ENCODE data around the gene CUEDC1. TPM values are rescaled to one million over a fixed set of nuclear protein-coding genes. Genes with fewer than 3 reads are reported as not detected.

The CUEDC1 gene
- total and polyA plus RNA-seq, 2 of the 13 experiments (the other 11 are each of a cell fraction or from before 2014, with no cell fraction given): 7.4 to 12.9 TPM

GRCh38 chr17:57855391-57856035 lies 99.7 kb downstream of the CUEDC1 start (continued):
- TF ChIP-seq ZNF800 (CRISPR knock-in tag; IDR thresholded peaks at IDR 0.05): peak; percentile 53; the same call in 1 of the 2 replicates
- no peak for TF ChIP-seq PCBP2 (optimal IDR thresholded peaks at IDR 0.05; ENCODE audit: low read depth, low read length, poor library complexity, severe bottlenecking)
- peak; percentile 69; the same call in 1 of the 2 replicates for TF ChIP-seq NR2F6 (IDR thresholded peaks at IDR 0.05)
- peak; percentile 81 for TF ChIP-seq NR2F6 (CRISPR knock-in tag; IDR thresholded peaks at IDR 0.05)
- peak; percentile 30; the same call in 1 of the 2 replicates for TF ChIP-seq ZNF563 (CRISPR knock-in tag; IDR thresholded peaks at IDR 0.05)
- no peak for TF ChIP-seq KDM5B (CRISPR knock-in tag; IDR thresholded peaks at IDR 0.05; ENCODE audit: borderline replicate concordance)
- peak; percentile 88 for TF ChIP-seq ZNF263 (CRISPR knock-in tag; IDR thresholded peaks at IDR 0.05)
- TF ChIP-seq PAXIP1 (CRISPR knock-in tag; conservative IDR thresholded peaks at IDR 0.05): peak; percentile 94
- no peak for TF ChIP-seq ZNF138 (CRISPR knock-in tag; IDR thresholded peaks at IDR 0.05; ENCODE audit: low read depth)
- TF ChIP-seq ZNF337 (CRISPR knock-in tag; IDR thresholded peaks at IDR 0.05; ENCODE audit: borderline replicate concordance, low read depth): 0 out of 2 replicates have a peak, but pooled peaks have one; percentile 31
- TF ChIP-seq HOXA9 (CRISPR knock-in tag; IDR thresholded peaks at IDR 0.05; ENCODE audit: borderline replicate concordance): no peak
- 0 out of 2 replicates have a peak, but pooled peaks have one; percentile 55 for TF ChIP-seq ONECUT2 (CRISPR knock-in tag; IDR thresholded peaks at IDR 0.05)
- TF ChIP-seq ZSCAN9 (CRISPR knock-in tag; IDR thresholded peaks at IDR 0.05; ENCODE audit: borderline replicate concordance): peak; percentile 77
- TF ChIP-seq MXD4 (CRISPR knock-in tag; IDR thresholded peaks at IDR 0.05): no peak
- no peak; the same call in 1 of the 2 replicates for TF ChIP-seq ZNF317 (CRISPR knock-in tag; IDR thresholded peaks at IDR 0.05)
- peak; percentile 57; the same call in 1 of the 2 replicates for TF ChIP-seq ZNF766 (CRISPR knock-in tag; IDR thresholded peaks at IDR 0.05; ENCODE audit: borderline replicate concordance)
- peak; percentile 83 for TF ChIP-seq TFE3 (CRISPR knock-in tag; IDR thresholded peaks at IDR 0.05)
- TF ChIP-seq ZMAT3 (CRISPR knock-in tag; conservative IDR thresholded peaks at IDR 0.05): 0 out of 2 replicates have a peak, but pooled peaks have one; percentile 33
- no peak for TF ChIP-seq ZNF713 (CRISPR knock-in tag; IDR thresholded peaks at IDR 0.05)
- TF ChIP-seq ZBTB42 (CRISPR knock-in tag; IDR thresholded peaks at IDR 0.05): no peak
- no peak for TF ChIP-seq FOXM1 (CRISPR knock-in tag; IDR thresholded peaks at IDR 0.05)
- TF ChIP-seq NR2F2 (IDR thresholded peaks at IDR 0.05; ENCODE audit: borderline replicate concordance, low read depth): peak; percentile 61; the same call in 1 of the 2 replicates
- TF ChIP-seq TBP (CRISPR knock-in tag; IDR thresholded peaks at IDR 0.05): no peak
- peak; percentile 89 for TF ChIP-seq ZNF292 (CRISPR knock-in tag; IDR thresholded peaks at IDR 0.05; ENCODE audit: borderline replicate concordance, low read depth)
- peak; percentile 71; the same call in 1 of the 2 replicates for TF ChIP-seq MEIS2 (CRISPR knock-in tag; IDR thresholded peaks at IDR 0.05)

Measured in HepG2 (cell line).